ENCODE data around the gene MYADML2. TPM values are rescaled to one million over a fixed set of nuclear protein-coding genes. Genes with fewer than 3 reads are reported as not detected.
"Not testable (repeated sequence)": the region's sequence is repeated elsewhere in the genome, so short reads cannot be mapped to it uniquely, and the experiment has no call there.

Gene MYADML2
- total RNA-seq, 4 donors from 2014 or later, result not detected

DNA sequence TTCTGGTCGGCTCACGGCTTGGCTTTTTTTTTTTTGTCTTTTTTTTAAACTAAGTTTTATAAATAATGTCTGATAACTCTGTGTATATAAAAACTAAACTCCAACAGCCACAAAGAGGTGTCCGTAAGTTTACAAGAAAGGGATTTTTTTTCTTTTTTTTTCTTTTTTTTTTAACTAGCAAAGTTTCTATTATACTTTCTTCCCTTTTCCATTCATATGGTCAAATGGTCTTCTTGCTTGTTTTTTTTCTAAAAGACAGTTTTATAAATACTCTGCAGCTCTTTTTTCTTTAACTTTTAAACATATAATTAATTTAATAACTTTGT lies 25.5 kb downstream of the MYADML2 start:
- WGBS, 2 donors, result 83 to 88% methylated on average over 3 of the region's 3 CpGs
- no peaks in the 10 kb centered on the region for H3K9me3 ChIP-seq
- no peak overlapping the region for H3K4me3 ChIP-seq
- H3K27me3 ChIP-seq, result no peaks in the 10 kb centered on the region
- intact Hi-C loops (cut with DNase I), result no loop called here
- DNase-seq, result no peak
- H3K4me1 ChIP-seq, result peaks cover 73 to 96% (median 77%) of the 10 kb centered on the region in 3 donors
- TF ChIP-seq, protein P1, sequence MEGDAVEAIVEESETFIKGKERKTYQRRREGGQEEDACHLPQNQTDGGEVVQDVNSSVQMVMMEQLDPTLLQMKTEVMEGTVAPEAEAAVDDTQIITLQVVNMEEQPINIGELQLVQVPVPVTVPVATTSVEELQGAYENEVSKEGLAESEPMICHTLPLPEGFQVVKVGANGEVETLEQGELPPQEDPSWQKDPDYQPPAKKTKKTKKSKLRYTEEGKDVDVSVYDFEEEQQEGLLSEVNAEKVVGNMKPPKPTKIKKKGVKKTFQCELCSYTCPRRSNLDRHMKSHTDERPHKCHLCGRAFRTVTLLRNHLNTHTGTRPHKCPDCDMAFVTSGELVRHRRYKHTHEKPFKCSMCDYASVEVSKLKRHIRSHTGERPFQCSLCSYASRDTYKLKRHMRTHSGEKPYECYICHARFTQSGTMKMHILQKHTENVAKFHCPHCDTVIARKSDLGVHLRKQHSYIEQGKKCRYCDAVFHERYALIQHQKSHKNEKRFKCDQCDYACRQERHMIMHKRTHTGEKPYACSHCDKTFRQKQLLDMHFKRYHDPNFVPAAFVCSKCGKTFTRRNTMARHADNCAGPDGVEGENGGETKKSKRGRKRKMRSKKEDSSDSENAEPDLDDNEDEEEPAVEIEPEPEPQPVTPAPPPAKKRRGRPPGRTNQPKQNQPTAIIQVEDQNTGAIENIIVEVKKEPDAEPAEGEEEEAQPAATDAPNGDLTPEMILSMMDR (IDR thresholded peaks at IDR 0.05), result no peak
- TF ChIP-seq POLR2A (IDR thresholded peaks at IDR 0.05), result no peak
- H3K27ac ChIP-seq, result peak overlapping the region in 2 of 4 donors; percentile 21 to 99
- peaks cover 11 to 41% (median 17%) of the 10 kb centered on the region in 3 donors for H3K36me3 ChIP-seq

DNA sequence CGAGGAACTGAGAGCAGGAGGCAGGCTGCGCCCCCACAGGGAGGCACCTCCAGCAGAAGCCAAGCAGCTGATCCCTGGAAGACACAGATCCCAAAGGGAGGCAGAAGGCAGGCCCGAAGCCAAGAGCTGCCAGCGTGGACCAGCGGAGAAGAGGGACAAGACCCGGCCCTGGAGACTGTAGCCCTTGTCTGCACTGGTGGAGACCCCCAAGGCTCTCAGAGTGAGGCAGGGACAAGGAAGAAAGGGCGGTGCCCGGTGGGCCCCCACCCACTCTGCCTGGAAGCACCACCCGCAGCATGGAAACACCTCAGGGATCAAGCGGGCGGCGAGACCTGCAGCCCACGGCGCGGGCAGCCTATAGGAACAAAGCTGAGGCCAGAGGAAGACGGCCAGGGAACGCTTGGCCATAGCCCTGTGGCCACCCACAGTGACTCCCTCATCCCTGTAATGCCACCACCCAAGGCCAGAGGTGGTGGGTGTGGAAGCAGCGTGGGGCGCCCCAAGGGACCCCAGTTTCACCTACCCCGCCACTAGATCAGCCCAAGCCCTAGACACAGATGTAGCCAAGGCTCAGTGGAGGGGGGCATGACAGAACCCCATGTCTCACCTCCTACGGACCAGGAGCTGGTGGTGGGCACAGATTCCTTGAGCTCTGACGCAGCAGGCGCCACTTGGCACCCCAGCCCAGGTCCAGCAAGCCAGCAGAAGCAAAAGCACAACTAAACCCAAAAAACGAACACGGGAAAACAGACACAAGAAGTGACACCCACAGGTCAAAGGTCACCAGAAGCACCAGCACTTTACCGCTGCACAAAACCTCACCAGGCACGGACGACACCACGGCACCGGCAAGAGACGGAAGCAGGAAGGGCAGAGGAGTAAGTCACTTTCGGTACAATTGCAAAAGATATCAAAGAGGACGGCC lies 26.2 kb downstream of the MYADML2 start:
- TF ChIP-seq, protein P1 (IDR thresholded peaks at IDR 0.05), result no peak
- no peak for TF ChIP-seq POLR2A (IDR thresholded peaks at IDR 0.05)
- no peak for DNase-seq
- intact Hi-C loops (cut with DNase I), result no loop called here
- WGBS, 2 donors, result 78 to 80% methylated on average over 16 of the region's 33 CpGs
- peak overlapping the region in 3 of 4 donors; percentile 84 to 99 (median 98) for H3K27ac ChIP-seq
- H3K36me3 ChIP-seq, result peaks cover 11 to 43% (median 19%) of the 10 kb centered on the region in 3 donors
- H3K4me1 ChIP-seq, result peaks cover 74 to 96% (median 75%) of the 10 kb centered on the region in 3 donors
- no peak overlapping the region for H3K4me3 ChIP-seq
- no peaks in the 10 kb centered on the region for H3K9me3 ChIP-seq
- H3K27me3 ChIP-seq, result no peaks in the 10 kb centered on the region

DNA sequence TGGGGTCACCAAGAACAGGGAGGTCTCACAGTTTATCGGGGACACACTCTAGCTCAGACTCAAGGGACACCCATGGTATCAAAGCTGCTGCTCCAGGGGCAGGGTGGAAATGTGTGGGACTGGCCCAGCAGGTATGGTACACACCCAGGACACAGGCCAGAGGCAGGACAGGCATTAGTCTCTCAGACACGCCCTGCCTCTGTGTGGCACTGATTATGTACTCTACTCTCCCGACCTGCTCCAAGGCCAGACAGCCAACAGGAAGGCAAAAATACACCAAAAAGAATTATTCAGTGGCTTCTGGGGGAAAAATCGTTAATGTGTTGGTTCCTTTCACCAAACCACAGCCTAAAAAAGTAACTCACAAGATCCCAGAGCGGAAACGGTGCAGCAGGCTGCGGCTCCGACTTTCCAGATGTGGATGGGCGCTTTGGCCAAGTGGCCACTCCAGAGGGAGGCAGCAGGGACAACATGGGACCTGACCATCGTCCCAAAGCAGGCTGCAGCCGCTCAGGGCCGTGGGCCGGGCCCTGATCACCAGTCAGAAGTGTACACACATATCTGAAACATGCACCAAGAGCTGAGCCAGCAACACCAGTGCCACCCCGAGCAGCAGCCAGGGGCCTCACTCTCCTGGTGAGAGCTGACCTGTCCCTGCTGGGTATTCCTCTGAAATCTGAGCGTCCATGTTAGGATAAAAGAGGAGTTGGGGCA lies 28.0 kb downstream of the MYADML2 start:
- no peaks in the 10 kb centered on the region for H3K27me3 ChIP-seq
- WGBS, 2 donors, result 69 to 72% methylated on average over 8 to 13 of the region's 15 CpGs
- peak overlapping the region in 2 of 4 donors; percentile 61 to 73 for H3K4me3 ChIP-seq
- no peak for DNase-seq
- TF ChIP-seq, protein P1 (IDR thresholded peaks at IDR 0.05), result no peak
- TF ChIP-seq POLR2A (IDR thresholded peaks at IDR 0.05), result peak in 1 of 4 donors; percentile 13
- H3K36me3 ChIP-seq, result peaks cover 27 to 62% (median 36%) of the 10 kb centered on the region in 3 donors
- intact Hi-C loops (cut with DNase I), result no loop called here
- H3K27ac ChIP-seq, result peak overlapping the region; percentile 84 to 99 (median 94)
- peaks cover 57 to 88% (median 58%) of the 10 kb centered on the region in 3 donors for H3K4me1 ChIP-seq
- H3K9me3 ChIP-seq, result no peaks in the 10 kb centered on the region

DNA sequence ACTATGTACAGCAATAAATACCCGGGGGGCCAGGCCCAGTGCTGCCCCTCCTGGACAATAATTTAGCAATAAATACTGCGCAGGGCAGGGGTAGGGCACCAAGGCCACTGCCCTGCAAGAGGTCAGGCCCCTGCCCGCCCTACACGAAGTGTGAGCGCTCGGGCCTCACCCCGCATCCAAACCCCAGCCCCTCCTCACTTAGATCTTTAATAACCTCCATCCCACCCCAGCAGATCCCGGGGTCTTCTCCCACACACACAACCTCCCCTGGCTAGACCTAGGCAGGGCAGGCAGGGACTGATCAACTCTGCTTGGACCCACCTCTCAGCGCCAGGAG lies 28.7 kb downstream of the MYADML2 start:
- H3K9me3 ChIP-seq; DNase-seq; H3K27me3 ChIP-seq; intact Hi-C loops (cut with DNase I): not testable (repeated sequence)
- 27% methylated on average over 6 to 8 of the region's 9 CpGs for WGBS, 2 donors
- Histone ChIP-seq H3K4me1 (peaks cover 51 to 88% (median 51%) of the 10 kb centered on the region in 3 donors), H3K36me3 (peaks cover 34 to 69% (median 42%) of the 10 kb centered on the region in 3 donors), H3K27ac (peak overlapping the region; percentile 84 to 99 (median 94)), H3K4me3 (peak overlapping the region; percentile 61 to 100 (median 86))

DNA sequence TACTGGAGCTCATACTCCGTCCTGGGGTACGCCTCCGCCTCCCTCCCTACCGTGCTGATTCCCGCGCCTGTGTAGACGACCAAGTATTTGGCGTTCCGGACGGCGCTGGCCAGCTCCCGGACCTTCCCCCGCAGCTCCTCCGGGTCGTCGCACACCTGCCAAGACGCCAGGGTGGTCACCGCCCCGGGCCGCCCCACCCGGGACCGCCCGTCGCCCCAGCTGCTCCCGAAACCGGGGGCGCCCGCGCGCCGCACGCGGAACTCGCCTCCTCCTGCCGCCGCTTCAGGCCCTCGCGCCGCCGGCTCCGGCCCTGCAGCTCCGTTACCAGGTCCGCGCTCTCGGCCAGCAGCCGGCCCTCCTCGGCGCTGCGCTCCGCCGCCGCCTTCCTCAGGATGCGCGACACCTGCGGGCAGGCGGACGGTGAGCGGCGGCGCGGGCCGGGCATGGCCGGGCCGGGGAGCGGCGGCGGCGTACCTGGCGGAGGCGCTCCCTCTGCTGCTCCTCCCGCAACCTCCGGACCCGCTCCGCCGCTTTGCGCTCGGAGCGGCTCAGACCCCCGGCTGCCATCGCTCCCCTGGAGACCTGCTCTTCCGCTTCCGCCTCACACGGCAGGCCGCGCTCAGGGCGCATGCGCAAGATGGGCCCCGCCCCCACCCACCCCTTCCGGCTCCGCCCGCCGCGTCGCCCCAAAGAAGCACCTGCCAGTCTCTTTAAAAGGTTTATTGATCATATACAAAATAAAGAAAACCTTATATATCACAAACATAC lies 29.3 kb downstream of the MYADML2 start, which contains the start of gene SIRT7:
TSS of gene SIRT7 (minus strand) at position 612 of the 768 bp plus-strand sequence. CDS start at position 567, 45 bp downstream.
- TF ChIP-seq POLR2A (IDR thresholded peaks at IDR 0.05), result peak in 3 of 4 donors; percentile 37 to 84 (median 77)
- TF ChIP-seq, protein P1 (IDR thresholded peaks at IDR 0.05), result peak in 1 of 6 experiments; percentile 9
- Histone ChIP-seq H3K27ac (peak within 1 kb of the TSS; percentile 84 to 99 (median 94)), H3K4me3 (peak within 1 kb of the TSS; percentile 61 to 100 (median 86)), H3K36me3 (peaks cover 35 to 71% (median 45%) of the 10 kb centered on the region in 3 donors), H3K9me3 (no peaks in the 10 kb centered on the region), H3K4me1 (peaks cover 46 to 88% (median 47%) of the 10 kb centered on the region in 3 donors), H3K27me3 (no peaks in the 10 kb centered on the region)
- DNase-seq, result no peak
- intact Hi-C loops (cut with DNase I), result no loop called here
- WGBS, 2 donors, result 1% methylated on average over 21 to 27 of the region's 94 CpGs
